ENCODE data around the gene FTHL17.

The FTHL17 gene

GRCh38 chrX:31071725-31072124 lies at the start of gene FTHL17:
Gene FTHL17 (minus strand): TSS chrX:31072041. CDS start chrX:31071953, 88 bp downstream.
- DNase-seq: no peak

- DNase-seq: no peak
These were observed 45.4 kb upstream of the FTHL17 start for GRCh38 chrX:31117266-31117665.

GRCh38 chrX:31115398-31115797 lies 43.6 kb upstream of the FTHL17 start:
- no peak for DNase-seq

- no peak for DNase-seq
These were observed 43.0 kb upstream of the FTHL17 start for GRCh38 chrX:31114858-31115257.

- DNase-seq: no peak
These were observed 40.6 kb upstream of the FTHL17 start for GRCh38 chrX:31112226-31112999.

GRCh38 chrX:31110657-31111056 lies 38.8 kb upstream of the FTHL17 start:
- DNase-seq: no peak

- no peak for DNase-seq
These were observed 27.8 kb upstream of the FTHL17 start for GRCh38 chrX:31099536-31100090.

- DNase-seq: no peak
These were observed 26.2 kb upstream of the FTHL17 start for GRCh38 chrX:31098079-31098478.

- no peak for DNase-seq
These were observed 21.8 kb upstream of the FTHL17 start for GRCh38 chrX:31093639-31093975.

- DNase-seq: no peak
These were observed 21.3 kb upstream of the FTHL17 start for GRCh38 chrX:31092970-31093638.

GRCh38 chrX:31092476-31092875 lies 20.6 kb upstream of the FTHL17 start:
- no peak for DNase-seq

GRCh38 chrX:31091819-31092218 lies 20.0 kb upstream of the FTHL17 start:
- DNase-seq: no peak

GRCh38 chrX:31074522-31074921 lies 2.7 kb upstream of the FTHL17 start:
- DNase-seq: no peak

- no peak for DNase-seq
These were observed 579 bp downstream of the FTHL17 start for GRCh38 chrX:31071262-31071661.

- DNase-seq: no peak
These were observed 1.8 kb downstream of the FTHL17 start for GRCh38 chrX:31070057-31070468.

- DNase-seq: no peak
These were observed 8.7 kb downstream of the FTHL17 start for GRCh38 chrX:31063114-31063513.

- no peak for DNase-seq
These were observed 10.8 kb downstream of the FTHL17 start for GRCh38 chrX:31061091-31061490.

GRCh38 chrX:31060016-31060415 lies 11.8 kb downstream of the FTHL17 start:
- DNase-seq: no peak

GRCh38 chrX:31058284-31058683 lies 13.6 kb downstream of the FTHL17 start:
- no peak for DNase-seq

GRCh38 chrX:31057691-31058090 lies 14.2 kb downstream of the FTHL17 start:
- DNase-seq: no peak

GRCh38 chrX:31057291-31057690 lies 14.6 kb downstream of the FTHL17 start:
- no peak for DNase-seq

- no peak for DNase-seq
These were observed 18.2 kb downstream of the FTHL17 start for GRCh38 chrX:31053621-31054020.

- no peak for DNase-seq
These were observed 32.5 kb downstream of the FTHL17 start for GRCh38 chrX:31039327-31039711.

GRCh38 chrX:31038575-31039326 lies 33.1 kb downstream of the FTHL17 start:
- DNase-seq: peak; percentile 0

Measured in NCI-H1694 (cell line).